K562 (cell line): ENCODE measurements around the gene NFIB.

ENCODE experiments used
- CTCF ChIP-seq, 3 experiments: IDR thresholded peaks in 2 of 3; conservative IDR thresholded peaks in 1 of 3; 2 replicates each; pipeline ENCODE4 v1.5.1; 2011 to 2012; ENCODE audit warnings: low read length in 3 of 3, mild to moderate bottlenecking in 3 of 3, control low read depth in 2 of 3, improper control_type of control experiment in 1 of 3, inconsistent platforms in 1 of 3, low read depth in 1 of 3, mixed read lengths in 1 of 3, moderate library complexity in 1 of 3; ENCODE audit not compliant: insufficient read depth in 2 of 3
- GABPA ChIP-seq: fragments of 200-800 bp; sonication (Bioruptor generic); conservative IDR thresholded peaks from 2 replicates; pipeline ENCODE4 v1.6.1; 2016; ENCODE audit warnings: low read depth, missing genetic modification characterization, missing compliant biosample characterization
- MXD1 ChIP-seq: fragments of 250-450 bp; sonication (Bioruptor Pico); IDR thresholded peaks from 2 replicates; pipeline ENCODE4 v1.8.0; 2021; ENCODE audit warnings: borderline replicate concordance, mild to moderate bottlenecking, moderate library complexity; ENCODE audit not compliant: poor library complexity, severe bottlenecking
- ZNF311 ChIP-seq: fragments of 250-450 bp; sonication (Bioruptor Pico); IDR thresholded peaks from 2 replicates; pipeline ENCODE4 v1.4.0; 2020; ENCODE audit warnings: mild to moderate bottlenecking, moderate library complexity
- TF ChIP-seq, protein P1 (sequence below): fragments of 200-400 bp; formaldehyde crosslinking; IDR thresholded peaks from 2 replicates; pipeline ENCODE4 v1.6.1; 2017; ENCODE audit warnings: mild to moderate bottlenecking, low read depth, low read length, moderate library complexity

- no peak for TF ChIP-seq ZNF311
- no peak for TF ChIP-seq MXD1 (CRISPR knock-in tag)
- no peak for TF ChIP-seq CTCF (IDR thresholded peaks at IDR 0.05 in 2 of 3, conservative IDR thresholded peaks at IDR 0.05 in 1 of 3; ENCODE audit: insufficient read depth in 2 of 3, low read depth in 1 of 3, low read length in 3 of 3)
- no peak for TF ChIP-seq GABPA (tag)
- TF ChIP-seq, protein P1, sequence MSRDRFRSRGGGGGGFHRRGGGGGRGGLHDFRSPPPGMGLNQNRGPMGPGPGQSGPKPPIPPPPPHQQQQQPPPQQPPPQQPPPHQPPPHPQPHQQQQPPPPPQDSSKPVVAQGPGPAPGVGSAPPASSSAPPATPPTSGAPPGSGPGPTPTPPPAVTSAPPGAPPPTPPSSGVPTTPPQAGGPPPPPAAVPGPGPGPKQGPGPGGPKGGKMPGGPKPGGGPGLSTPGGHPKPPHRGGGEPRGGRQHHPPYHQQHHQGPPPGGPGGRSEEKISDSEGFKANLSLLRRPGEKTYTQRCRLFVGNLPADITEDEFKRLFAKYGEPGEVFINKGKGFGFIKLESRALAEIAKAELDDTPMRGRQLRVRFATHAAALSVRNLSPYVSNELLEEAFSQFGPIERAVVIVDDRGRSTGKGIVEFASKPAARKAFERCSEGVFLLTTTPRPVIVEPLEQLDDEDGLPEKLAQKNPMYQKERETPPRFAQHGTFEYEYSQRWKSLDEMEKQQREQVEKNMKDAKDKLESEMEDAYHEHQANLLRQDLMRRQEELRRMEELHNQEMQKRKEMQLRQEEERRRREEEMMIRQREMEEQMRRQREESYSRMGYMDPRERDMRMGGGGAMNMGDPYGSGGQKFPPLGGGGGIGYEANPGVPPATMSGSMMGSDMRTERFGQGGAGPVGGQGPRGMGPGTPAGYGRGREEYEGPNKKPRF, result no peak
Observed at GRCh38 chr9:14340219-14340873, 26.4 kb upstream of the NFIB start.
